Activated naive CD8-positive, alpha-beta T cell treated with anti-CD3 and anti-CD28 coated beads for 36 hours (primary cell): Measurements from ENCODE around the gene FOXJ3. TPM values are rescaled to one million over a fixed set of nuclear protein-coding genes. Genes with fewer than 3 reads are reported as not detected.

Source experiments
- DNase-seq: peaks from one replicate; pipeline ENCODE4 v3.0.0; 2021
- H3K27ac Mint-ChIP-seq: one replicate; pipeline ENCODE4 v1.8.0; 2022; ENCODE audit warnings: mild to moderate bottlenecking, moderate library complexity, mixed read lengths
- H3K27me3 Mint-ChIP-seq: one replicate; pipeline ENCODE4 v1.8.0; 2022; ENCODE audit warnings: mild to moderate bottlenecking, mixed read lengths
- H3K36me3 Mint-ChIP-seq: one replicate; pipeline ENCODE4 v1.8.0; 2021; ENCODE audit warnings: mild to moderate bottlenecking, mixed read lengths
- H3K4me1 Mint-ChIP-seq: one replicate; pipeline ENCODE4 v1.8.0; 2021; ENCODE audit warnings: mixed read lengths
- H3K4me3 Mint-ChIP-seq: one replicate; pipeline ENCODE4 v1.8.0; 2022; ENCODE audit warnings: mild to moderate bottlenecking, moderate library complexity, mixed read lengths
- H3K9me3 Mint-ChIP-seq: one replicate; pipeline ENCODE4 v1.8.0; 2022; ENCODE audit warnings: mixed read lengths
- total RNA-seq, 2 experiments: library from RNA; stranded (reverse); gene quantifications; one replicate each; pipeline ENCODE4 v1.2.3, GENCODE V29; 2021

Gene FOXJ3
- total RNA-seq, 2 experiments from 2014 or later = 43.7 to 47.2 TPM

GRCh38 chr1:42260376-42261070 lies 74.5 kb downstream of the FOXJ3 start:
- H3K9me3 Mint-ChIP-seq = no peaks in the 10 kb centered on the region
- no peak overlapping the region for H3K27ac Mint-ChIP-seq
- H3K36me3 Mint-ChIP-seq = peaks cover 51% of the 10 kb centered on the region
- no peaks in the 10 kb centered on the region for H3K27me3 Mint-ChIP-seq
- no peak overlapping the region for H3K4me3 Mint-ChIP-seq
- peaks cover 47% of the 10 kb centered on the region for H3K4me1 Mint-ChIP-seq
- DNase-seq = no peak

- DNase-seq = no peak
These were observed 75.3 kb downstream of the FOXJ3 start for GRCh38 chr1:42259739-42260064.

GRCh38 chr1:42259059-42259738 lies 75.8 kb downstream of the FOXJ3 start:
- Mint-ChIP-seq H3K36me3 (peaks cover 51% of the 10 kb centered on the region), H3K9me3 (peaks cover 5% of the 10 kb centered on the region), H3K27ac (no peak overlapping the region), H3K4me1 (peaks cover 42% of the 10 kb centered on the region), H3K27me3 (no peaks in the 10 kb centered on the region), H3K4me3 (no peak overlapping the region)
- no peak for DNase-seq

More at GRCh38 chr1:42259739-42260064, 75.3 kb downstream of the FOXJ3 start:
- Mint-ChIP-seq H3K36me3 (peaks cover 54% of the 10 kb centered on the region), H3K4me1 (peaks cover 43% of the 10 kb centered on the region), H3K27ac (no peak overlapping the region), H3K4me3 (no peak overlapping the region), H3K27me3 (no peaks in the 10 kb centered on the region), H3K9me3 (peaks cover 5% of the 10 kb centered on the region)

- DNase-seq = no peak
- peaks cover 42% of the 10 kb centered on the region for H3K4me1 Mint-ChIP-seq
- peaks cover 47% of the 10 kb centered on the region for H3K36me3 Mint-ChIP-seq
- no peaks in the 10 kb centered on the region for H3K27me3 Mint-ChIP-seq
- peaks cover 5% of the 10 kb centered on the region for H3K9me3 Mint-ChIP-seq
- no peak overlapping the region for H3K27ac Mint-ChIP-seq
- H3K4me3 Mint-ChIP-seq = no peak overlapping the region
These were observed 76.8 kb downstream of the FOXJ3 start for GRCh38 chr1:42258218-42258617.

GRCh38 chr1:42251042-42251441 lies 84.0 kb downstream of the FOXJ3 start:
- no peak for DNase-seq
- Mint-ChIP-seq H3K27me3 (no peaks in the 10 kb centered on the region), H3K36me3 (peaks cover 57% of the 10 kb centered on the region), H3K27ac (no peak overlapping the region), H3K4me1 (peaks cover 10% of the 10 kb centered on the region), H3K9me3 (peaks cover 22% of the 10 kb centered on the region), H3K4me3 (no peak overlapping the region)

GRCh38 chr1:42250164-42250563 lies 84.9 kb downstream of the FOXJ3 start:
- DNase-seq = no peak
- H3K4me3 Mint-ChIP-seq = no peak overlapping the region
- H3K4me1 Mint-ChIP-seq = peaks cover 16% of the 10 kb centered on the region
- H3K27me3 Mint-ChIP-seq = no peaks in the 10 kb centered on the region
- H3K9me3 Mint-ChIP-seq = peaks cover 22% of the 10 kb centered on the region
- H3K27ac Mint-ChIP-seq = no peak overlapping the region
- peaks cover 60% of the 10 kb centered on the region for H3K36me3 Mint-ChIP-seq

- H3K27ac Mint-ChIP-seq = no peak overlapping the region
- peaks cover 37% of the 10 kb centered on the region for H3K9me3 Mint-ChIP-seq
These were observed 93.9 kb downstream of the FOXJ3 start for GRCh38 chr1:42240966-42241755.

GRCh38 chr1:42239555-42239954 lies 95.5 kb downstream of the FOXJ3 start:
- Mint-ChIP-seq H3K36me3 (peaks cover 84% of the 10 kb centered on the region), H3K4me1 (peaks cover 21% of the 10 kb centered on the region), H3K27me3 (no peaks in the 10 kb centered on the region), H3K9me3 (peaks cover 35% of the 10 kb centered on the region), H3K27ac (no peak overlapping the region), H3K4me3 (no peak overlapping the region)
- no peak for DNase-seq

More at GRCh38 chr1:42240966-42241755, 93.9 kb downstream of the FOXJ3 start:
- Mint-ChIP-seq H3K4me1 (peaks cover 30% of the 10 kb centered on the region), H3K4me3 (no peak overlapping the region), H3K27me3 (no peaks in the 10 kb centered on the region), H3K36me3 (peaks cover 83% of the 10 kb centered on the region)
- no peak for DNase-seq

- peaks cover 18% of the 10 kb centered on the region for H3K4me1 Mint-ChIP-seq
- no peak overlapping the region for H3K27ac Mint-ChIP-seq
- H3K9me3 Mint-ChIP-seq = peaks cover 35% of the 10 kb centered on the region
These were observed 96.0 kb downstream of the FOXJ3 start for GRCh38 chr1:42239041-42239440.

GRCh38 chr1:42231253-42231652 lies 103.8 kb downstream of the FOXJ3 start:
- Mint-ChIP-seq H3K9me3 (peaks cover 4% of the 10 kb centered on the region), H3K36me3 (peaks cover 26% of the 10 kb centered on the region), H3K27me3 (no peaks in the 10 kb centered on the region), H3K4me3 (no peak overlapping the region), H3K27ac (no peak overlapping the region), H3K4me1 (peaks cover 3% of the 10 kb centered on the region)
- DNase-seq = no peak

More at GRCh38 chr1:42239041-42239440, 96.0 kb downstream of the FOXJ3 start:
- H3K27me3 Mint-ChIP-seq = no peaks in the 10 kb centered on the region
- no peak overlapping the region for H3K4me3 Mint-ChIP-seq
- peaks cover 84% of the 10 kb centered on the region for H3K36me3 Mint-ChIP-seq
- DNase-seq = no peak

- DNase-seq = no peak
- peaks cover 9% of the 10 kb centered on the region for H3K36me3 Mint-ChIP-seq
- H3K4me3 Mint-ChIP-seq = no peak overlapping the region
- H3K4me1 Mint-ChIP-seq = peaks cover 3% of the 10 kb centered on the region
- no peak overlapping the region for H3K27ac Mint-ChIP-seq
- no peaks in the 10 kb centered on the region for H3K27me3 Mint-ChIP-seq
- no peaks in the 10 kb centered on the region for H3K9me3 Mint-ChIP-seq
These were observed 106.1 kb downstream of the FOXJ3 start for GRCh38 chr1:42228938-42229337.

GRCh38 chr1:42223036-42223435 lies 112.0 kb downstream of the FOXJ3 start:
- Mint-ChIP-seq H3K27ac (no peak overlapping the region), H3K36me3 (peaks cover 38% of the 10 kb centered on the region), H3K9me3 (no peaks in the 10 kb centered on the region), H3K4me1 (peaks cover 8% of the 10 kb centered on the region), H3K27me3 (no peaks in the 10 kb centered on the region), H3K4me3 (no peak overlapping the region)
- no peak for DNase-seq

- no peak overlapping the region for H3K4me3 Mint-ChIP-seq
- H3K9me3 Mint-ChIP-seq = no peaks in the 10 kb centered on the region
- H3K36me3 Mint-ChIP-seq = peaks cover 48% of the 10 kb centered on the region
- no peaks in the 10 kb centered on the region for H3K27me3 Mint-ChIP-seq
- H3K4me1 Mint-ChIP-seq = peaks cover 8% of the 10 kb centered on the region
- no peak for DNase-seq
- no peak overlapping the region for H3K27ac Mint-ChIP-seq
These were observed 113.0 kb downstream of the FOXJ3 start for GRCh38 chr1:42221952-42222606.

GRCh38 chr1:42221456-42221855 lies 113.6 kb downstream of the FOXJ3 start:
- Mint-ChIP-seq H3K4me3 (no peak overlapping the region), H3K27ac (no peak overlapping the region), H3K36me3 (peaks cover 48% of the 10 kb centered on the region), H3K27me3 (no peaks in the 10 kb centered on the region), H3K9me3 (no peaks in the 10 kb centered on the region), H3K4me1 (peaks cover 8% of the 10 kb centered on the region)
- no peak for DNase-seq

GRCh38 chr1:42219627-42220026 lies 115.4 kb downstream of the FOXJ3 start:
- Mint-ChIP-seq H3K4me1 (peaks cover 10% of the 10 kb centered on the region), H3K9me3 (peaks cover 5% of the 10 kb centered on the region), H3K4me3 (no peak overlapping the region), H3K36me3 (peaks cover 50% of the 10 kb centered on the region), H3K27ac (no peak overlapping the region), H3K27me3 (no peaks in the 10 kb centered on the region)
- DNase-seq = no peak
